NCI-H1694 treated with DMSO at 0.1 percent for 48 hours (cell line): Measurements from ENCODE around the gene PALLD.

ENCODE experiments used
- DNase-seq: peaks from one replicate; lab custom pipeline; 2025; lab: John Stamatoyannopoulos, UW

Gene PALLD

GRCh38 chr4:168647646-168648375, 151.0 kb downstream of the PALLD start:
- no peak for DNase-seq

- no peak for DNase-seq
Observed at GRCh38 chr4:168648494-168648893, 151.6 kb downstream of the PALLD start.

GRCh38 chr4:168648929-168649328, 152.1 kb downstream of the PALLD start:
- DNase-seq, result no peak

- no peak for DNase-seq
Observed at GRCh38 chr4:168651374-168651773, 154.5 kb downstream of the PALLD start.

- no peak for DNase-seq
Observed at GRCh38 chr4:168651864-168652263, 155.0 kb downstream of the PALLD start.

- DNase-seq, result no peak
Observed at GRCh38 chr4:168652755-168653154, 155.9 kb downstream of the PALLD start.

- no peak for DNase-seq
Observed at GRCh38 chr4:168654104-168654847, 157.4 kb downstream of the PALLD start.

GRCh38 chr4:168654848-168655174, 158.0 kb downstream of the PALLD start:
- no peak for DNase-seq

- DNase-seq, result no peak
Observed at GRCh38 chr4:168655182-168655581, 158.3 kb downstream of the PALLD start.

GRCh38 chr4:168656055-168656660, 159.3 kb downstream of the PALLD start:
- no peak for DNase-seq

GRCh38 chr4:168656946-168657473, 160.2 kb downstream of the PALLD start:
- no peak for DNase-seq

GRCh38 chr4:168658751-168659150, 161.9 kb downstream of the PALLD start:
- DNase-seq, result no peak

GRCh38 chr4:168659741-168660465, 163.1 kb downstream of the PALLD start:
- no peak for DNase-seq

GRCh38 chr4:168662297-168662984, 165.6 kb downstream of the PALLD start:
- DNase-seq, result no peak

- DNase-seq, result no peak
Observed at GRCh38 chr4:168664242-168664891, 167.5 kb downstream of the PALLD start.

- no peak for DNase-seq
Observed at GRCh38 chr4:168666531-168666930, 169.7 kb downstream of the PALLD start.

- no peak for DNase-seq
Observed at GRCh38 chr4:168667376-168667775, 170.5 kb downstream of the PALLD start.

GRCh38 chr4:168667921-168668320, 171.1 kb downstream of the PALLD start:
- no peak for DNase-seq

- no peak for DNase-seq
Observed at GRCh38 chr4:168673476-168673875, 176.6 kb downstream of the PALLD start.

- no peak for DNase-seq
Observed at GRCh38 chr4:168674077-168674747, 177.4 kb downstream of the PALLD start.

GRCh38 chr4:168674866-168675265, 178.0 kb downstream of the PALLD start:
- no peak for DNase-seq
